Keratinocyte (primary cell): ENCODE results near the gene LYRM7. TPM values are rescaled to one million over a fixed set of nuclear protein-coding genes. Genes with fewer than 3 reads are reported as not detected.

ENCODE experiments used
- DNase-seq: peaks from one replicate; pipeline ENCODE4 v3.0.0-alpha.2; 2011; ENCODE audit warnings: low read depth, missing footprints, low spot score
- FAIRE-seq: peaks from 2 replicates; lab custom pipeline; 2011; peaks lifted over from hg19 to GRCh38; lab: Jason Lieb, UNC
- H2AFZ ChIP-seq: 2 replicates; pipeline ENCODE4 v1.6.0; 2012; ENCODE audit warnings: low read length, control low read depth, inconsistent platforms; ENCODE audit not compliant: control insufficient read depth
- H3K27ac ChIP-seq: 2 replicates; pipeline ENCODE4 v1.5.1; 2011; ENCODE audit warnings: low read length; ENCODE audit not compliant: control insufficient read depth, insufficient read depth
- H3K27me3 ChIP-seq: 3 replicates; pipeline ENCODE4 v1.6.0; 2011; ENCODE audit warnings: low read length; ENCODE audit not compliant: control insufficient read depth, insufficient read depth; ENCODE audit errors: extremely low read depth
- H3K36me3 ChIP-seq, 2 experiments: 2 replicates in 1 of 2; 3 replicates in 1 of 2; pipeline ENCODE4 v1.5.1; 2011; ENCODE audit warnings: low read length in 2 of 2, mild to moderate bottlenecking in 1 of 2; ENCODE audit not compliant: control insufficient read depth in 2 of 2, insufficient read depth in 2 of 2; ENCODE audit errors: extremely low read depth in 1 of 2
- H3K4me1 ChIP-seq: 3 replicates; pipeline ENCODE4 v1.5.1; 2011; ENCODE audit warnings: low read length; ENCODE audit not compliant: control insufficient read depth, insufficient read depth; ENCODE audit errors: extremely low read depth
- H3K4me2 ChIP-seq: 3 replicates; pipeline ENCODE4 v1.6.0; 2011; ENCODE audit warnings: low read depth, low read length; ENCODE audit not compliant: control insufficient read depth, insufficient read depth; ENCODE audit errors: extremely low read depth
- H3K4me3 ChIP-seq, 3 experiments: fragments of 200-600 bp in 1 of 3; sonication (generic) in 1 of 3; 2 replicates in 2 of 3; 3 replicates in 1 of 3; pipeline ENCODE4 v1.5.1; 2011 to 2016; ENCODE audit warnings: low read length in 3 of 3, mild to moderate bottlenecking in 3 of 3, control low read depth in 2 of 3, inconsistent platforms in 1 of 3, low read depth in 1 of 3, mixed read lengths in 1 of 3, mixed run types in 1 of 3, moderate library complexity in 1 of 3; ENCODE audit not compliant: control insufficient read depth in 2 of 3, insufficient read depth in 2 of 3; ENCODE audit errors: extremely low read depth in 1 of 3
- H3K79me2 ChIP-seq: 2 replicates; pipeline ENCODE4 v1.6.0; 2012; ENCODE audit warnings: low read length; ENCODE audit not compliant: control insufficient read depth, insufficient read depth
- H3K9ac ChIP-seq: 3 replicates; pipeline ENCODE4 v1.6.0; 2011; ENCODE audit warnings: low read length; ENCODE audit not compliant: control insufficient read depth, insufficient read depth; ENCODE audit errors: extremely low read depth
- H3K9me1 ChIP-seq: 3 replicates; pipeline ENCODE4 v1.6.0; 2011; ENCODE audit warnings: low read length; ENCODE audit not compliant: control insufficient read depth, insufficient read depth; ENCODE audit errors: extremely low read depth
- H3K9me3 ChIP-seq: 2 replicates; pipeline ENCODE4 v1.5.1; 2012; ENCODE audit warnings: low read depth, low read length; ENCODE audit not compliant: control insufficient read depth
- H4K20me1 ChIP-seq: 3 replicates; pipeline ENCODE4 v1.6.0; 2011; ENCODE audit warnings: low read length; ENCODE audit not compliant: control insufficient read depth, insufficient read depth; ENCODE audit errors: extremely low read depth
- CTCF ChIP-seq, 3 experiments: IDR thresholded peaks in 1 of 3; conservative IDR thresholded peaks in 1 of 3; optimal IDR thresholded peaks in 1 of 3; 2 replicates in 2 of 3; 3 replicates in 1 of 3; pipeline versions ENCODE3 to v1.5.1; 2011; ENCODE audit warnings: low read length in 3 of 3, mild to moderate bottlenecking in 3 of 3, moderate library complexity in 2 of 3, control low read depth in 1 of 3, inconsistent platforms in 1 of 3; ENCODE audit not compliant: insufficient read depth in 2 of 3; ENCODE audit errors: extremely low read depth in 1 of 3
- EZH2 ChIP-seq: IDR thresholded peaks from one replicate; pipeline ENCODE4 v1.6.1; 2012; ENCODE audit warnings: inconsistent platforms, mild to moderate bottlenecking, low read length, moderate library complexity
- dilution Hi-C: fragments of 300-500 bp; cut with MboI; formaldehyde crosslinking; loops from one replicate; pipeline ENCODE4 v1.7.0; 2020; ENCODE audit warnings: low sequenced_read_pairs; ENCODE audit not compliant: extremely low pct_ligation_motif_present
- polyA plus RNA-seq, 5 experiments: library from polyadenylated mRNA; depleted of rRNA in 3 of 5; stranded (reverse) in 3 of 5; stranded (forward) in 1 of 5; unstranded in 1 of 5; fragments of >200 nt; gene quantifications; 1 replicate in 1 of 5; 2 replicates in 3 of 5; 3 replicates in 1 of 5; pipeline versions ENCODE4 v1.2.1 to v1.2.3, GENCODE V29; 2011 to 2012; ENCODE audit warnings: missing spikeins in 2 of 5, low read depth in 1 of 5, low replicate concordance in 1 of 5

The LYRM7 gene
- polyA plus RNA-seq, 1 donor (not counting 4 experiments of a cell fraction or from before 2014, with no cell fraction given), result 5.5 TPM

GRCh38 chr5:131200560-131200959, 29.8 kb downstream of the LYRM7 start:
- Histone ChIP-seq H3K9me1 (no peaks in the 10 kb centered on the region), H3K4me1 (no peaks in the 10 kb centered on the region), H2AFZ (no peak overlapping the region), H3K79me2 (no peaks in the 10 kb centered on the region), H3K27ac (no peak overlapping the region), H4K20me1 (no peaks in the 10 kb centered on the region), H3K27me3 (no peaks in the 10 kb centered on the region), H3K9ac (no peak overlapping the region), H3K4me3 (no peak overlapping the region), H3K9me3 (no peaks in the 10 kb centered on the region), H3K36me3 (no peaks in the 10 kb centered on the region), H3K4me2 (no peak overlapping the region)
- dilution Hi-C loops, result no loop called here
- TF ChIP-seq CTCF (optimal IDR thresholded peaks at IDR 0.05 in 1 of 3, IDR thresholded peaks at IDR 0.05 in 1 of 3, conservative IDR thresholded peaks at IDR 0.05 in 1 of 3; ENCODE audit: extremely low read depth in 1 of 3, insufficient read depth in 2 of 3, low read length in 3 of 3) (no peak), EZH2 (no peak)
- FAIRE-seq (no peak), DNase-seq (no peak)

DNA sequence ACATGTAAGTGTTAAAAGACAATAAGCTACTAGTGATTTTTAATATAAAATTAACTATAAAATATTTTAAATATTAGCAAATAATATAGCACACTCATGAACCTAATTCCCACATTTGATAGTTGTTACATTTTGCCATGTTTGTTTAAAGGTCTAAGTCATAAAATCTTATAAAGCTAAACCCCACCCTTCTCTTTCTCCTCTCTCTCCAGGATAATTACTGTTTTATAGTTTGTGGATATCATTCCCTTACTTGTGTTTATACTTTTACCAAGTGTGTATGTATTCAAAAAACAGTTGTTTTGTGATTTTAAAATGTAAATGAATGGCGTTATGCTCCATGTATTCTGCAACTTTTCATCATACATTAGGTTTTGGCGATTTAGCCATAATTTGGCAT, 34.2 kb downstream of the LYRM7 start:
- no peaks in the 10 kb centered on the region for H4K20me1 ChIP-seq
- no peak overlapping the region for H3K9ac ChIP-seq
- dilution Hi-C loops, result no loop called here
- H3K9me1 ChIP-seq, result no peaks in the 10 kb centered on the region
- no peaks in the 10 kb centered on the region for H3K79me2 ChIP-seq
- no peaks in the 10 kb centered on the region for H3K27me3 ChIP-seq
- H3K9me3 ChIP-seq, result no peaks in the 10 kb centered on the region
- TF ChIP-seq CTCF (optimal IDR thresholded peaks at IDR 0.05 in 1 of 3, IDR thresholded peaks at IDR 0.05 in 1 of 3, conservative IDR thresholded peaks at IDR 0.05 in 1 of 3; ENCODE audit: extremely low read depth in 1 of 3, insufficient read depth in 2 of 3, low read length in 3 of 3) (no peak), EZH2 (no peak)
- FAIRE-seq (no peak), DNase-seq (no peak)
- H2AFZ ChIP-seq, result no peak overlapping the region
- H3K27ac ChIP-seq, result no peak overlapping the region
- H3K4me2 ChIP-seq, result no peak overlapping the region
- no peak overlapping the region for H3K4me3 ChIP-seq
- no peaks in the 10 kb centered on the region for H3K36me3 ChIP-seq
- no peaks in the 10 kb centered on the region for H3K4me1 ChIP-seq
